ENCODE results near the gene ECT2L. TPM values are rescaled to one million over a fixed set of nuclear protein-coding genes. Genes with fewer than 3 reads are reported as not detected.

Gene ECT2L
- total and polyA plus RNA-seq, 2 of the 4 experiments (the other 2 are of a cell fraction) = not detected

DNA sequence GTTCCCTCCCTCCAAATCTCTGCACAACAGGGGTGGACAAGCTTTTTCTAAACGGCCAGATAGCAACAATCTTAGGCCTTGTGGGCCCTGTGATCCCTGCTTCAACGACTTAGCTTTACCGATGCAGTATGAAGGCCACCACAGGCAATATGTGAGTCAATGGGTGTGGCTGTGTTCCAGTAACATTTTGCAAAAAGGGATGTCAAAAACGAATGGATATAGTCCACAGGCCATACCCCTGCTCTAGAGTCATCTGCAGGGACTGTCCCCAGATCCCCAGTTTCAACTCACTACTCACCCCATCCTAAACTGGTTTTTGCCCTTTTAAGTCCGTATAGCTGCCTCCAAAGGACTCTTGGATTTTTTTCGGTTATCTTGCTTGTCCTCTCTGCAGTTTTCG lies 34.4 kb downstream of the ECT2L start:
- Histone ChIP-seq H3K79me1 (ENCODE audit: low read depth in 1 of 2, low read length in 2 of 2) (no peaks in the 10 kb centered on the region), H2BK15ac (ENCODE audit: low read depth, low read length) (no peak overlapping the region), H3K23ac (ENCODE audit: low read depth, low read length) (no peak overlapping the region), H2BK20ac (ENCODE audit: low read depth, low read length) (no peak overlapping the region), H2BK5ac (ENCODE audit: low read depth, low read length, poor library complexity, severe bottlenecking) (no peak overlapping the region), H4K8ac (ENCODE audit: low read depth in 2 of 2, low read length in 2 of 2) (no peak overlapping the region), H3K9me1 (ENCODE audit: insufficient read depth, low read length) (no peaks in the 10 kb centered on the region), H3K18ac (ENCODE audit: low read depth, low read length) (no peak overlapping the region), H3K56ac (ENCODE audit: extremely low read depth, insufficient read depth, low read length) (no peak overlapping the region), H3K4me3 (ENCODE audit: insufficient read depth, low read depth, low read length) (no peak overlapping the region), H3K14ac (replicated peaks; ENCODE audit: low read depth, low read length) (no peak overlapping the region), H2AK9ac (replicated peaks; ENCODE audit: low read depth, low read length, poor library complexity) (no peak overlapping the region), H2BK120ac (ENCODE audit: low read depth, low read length) (no peak overlapping the region), H3K4me1 (ENCODE audit: control insufficient read depth, insufficient read depth, low read length) (no peaks in the 10 kb centered on the region), H3K4me2 (ENCODE audit: low read depth, low read length) (no peak overlapping the region), H2AK5ac (ENCODE audit: low read depth, low read length) (no peak overlapping the region), H3K4ac (ENCODE audit: low read depth, low read length) (no peak overlapping the region), H4K5ac (ENCODE audit: low read depth, low read length) (no peak overlapping the region), H4K20me1 (ENCODE audit: insufficient read depth, low read length) (no peaks in the 10 kb centered on the region), H3K27ac (ENCODE audit: insufficient read depth, low read length) (no peak overlapping the region), H4K91ac (ENCODE audit: insufficient read depth, low read depth, low read length) (no peak overlapping the region), H3K9me3 (ENCODE audit: control insufficient read depth, insufficient read depth, low read length) (no peaks in the 10 kb centered on the region), H3K9ac (ENCODE audit: low read depth, low read length) (no peak overlapping the region), H3K36me3 (ENCODE audit: control insufficient read depth, insufficient read depth, low read length) (no peaks in the 10 kb centered on the region), H3K27me3 (ENCODE audit: control insufficient read depth, insufficient read depth, low read length) (no peaks in the 10 kb centered on the region), H2AFZ (replicated peaks; ENCODE audit: low read length, poor library complexity) (no peak overlapping the region)
- POLR2A ChIA-PET (ENCODE audit: unreplicated experiment) = no interaction called here
- TF ChIP-seq MXI1 (IDR thresholded peaks at IDR 0.05; ENCODE audit: borderline replicate concordance, low read depth, low read length) = no peak
- TF ChIP-seq, protein P1, sequence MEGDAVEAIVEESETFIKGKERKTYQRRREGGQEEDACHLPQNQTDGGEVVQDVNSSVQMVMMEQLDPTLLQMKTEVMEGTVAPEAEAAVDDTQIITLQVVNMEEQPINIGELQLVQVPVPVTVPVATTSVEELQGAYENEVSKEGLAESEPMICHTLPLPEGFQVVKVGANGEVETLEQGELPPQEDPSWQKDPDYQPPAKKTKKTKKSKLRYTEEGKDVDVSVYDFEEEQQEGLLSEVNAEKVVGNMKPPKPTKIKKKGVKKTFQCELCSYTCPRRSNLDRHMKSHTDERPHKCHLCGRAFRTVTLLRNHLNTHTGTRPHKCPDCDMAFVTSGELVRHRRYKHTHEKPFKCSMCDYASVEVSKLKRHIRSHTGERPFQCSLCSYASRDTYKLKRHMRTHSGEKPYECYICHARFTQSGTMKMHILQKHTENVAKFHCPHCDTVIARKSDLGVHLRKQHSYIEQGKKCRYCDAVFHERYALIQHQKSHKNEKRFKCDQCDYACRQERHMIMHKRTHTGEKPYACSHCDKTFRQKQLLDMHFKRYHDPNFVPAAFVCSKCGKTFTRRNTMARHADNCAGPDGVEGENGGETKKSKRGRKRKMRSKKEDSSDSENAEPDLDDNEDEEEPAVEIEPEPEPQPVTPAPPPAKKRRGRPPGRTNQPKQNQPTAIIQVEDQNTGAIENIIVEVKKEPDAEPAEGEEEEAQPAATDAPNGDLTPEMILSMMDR (conservative IDR thresholded peaks at IDR 0.05; ENCODE audit: low read depth, low read length) = no peak
- TF ChIP-seq FOS (IDR thresholded peaks at IDR 0.05; ENCODE audit: low read depth, low read length) = no peak
- TF ChIP-seq CEBPB (IDR thresholded peaks at IDR 0.05; ENCODE audit: low read depth, low read length) = no peak
- no peak for TF ChIP-seq RAD21 (IDR thresholded peaks at IDR 0.05; ENCODE audit: low read length)
- no peak for TF ChIP-seq CHD1 (IDR thresholded peaks at IDR 0.05; ENCODE audit: low read depth, low read length)
- TF ChIP-seq, protein P2, sequence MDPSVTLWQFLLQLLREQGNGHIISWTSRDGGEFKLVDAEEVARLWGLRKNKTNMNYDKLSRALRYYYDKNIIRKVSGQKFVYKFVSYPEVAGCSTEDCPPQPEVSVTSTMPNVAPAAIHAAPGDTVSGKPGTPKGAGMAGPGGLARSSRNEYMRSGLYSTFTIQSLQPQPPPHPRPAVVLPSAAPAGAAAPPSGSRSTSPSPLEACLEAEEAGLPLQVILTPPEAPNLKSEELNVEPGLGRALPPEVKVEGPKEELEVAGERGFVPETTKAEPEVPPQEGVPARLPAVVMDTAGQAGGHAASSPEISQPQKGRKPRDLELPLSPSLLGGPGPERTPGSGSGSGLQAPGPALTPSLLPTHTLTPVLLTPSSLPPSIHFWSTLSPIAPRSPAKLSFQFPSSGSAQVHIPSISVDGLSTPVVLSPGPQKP (IDR thresholded peaks at IDR 0.05; ENCODE audit: borderline replicate concordance, low read depth, low read length) = no peak
- no peak for TF ChIP-seq POLR2A (IDR thresholded peaks at IDR 0.05; ENCODE audit: low read depth, low read length)
- TF ChIP-seq BHLHE40 (IDR thresholded peaks at IDR 0.05; ENCODE audit: low read depth, low read length) = no peak
- no peak for TF ChIP-seq MAFK (IDR thresholded peaks at IDR 0.05; ENCODE audit: low read depth, low read length)
- TF ChIP-seq RFX5 (IDR thresholded peaks at IDR 0.05; ENCODE audit: low read depth, low read length) = no peak
- TF ChIP-seq MAZ (IDR thresholded peaks at IDR 0.05; ENCODE audit: borderline replicate concordance, low read depth, low read length) = no peak
- TF ChIP-seq SMC3 (IDR thresholded peaks at IDR 0.05; ENCODE audit: low read depth, low read length) = no peak
- no peak for TF ChIP-seq NFE2L2 (IDR thresholded peaks at IDR 0.05; ENCODE audit: low read depth, low read length)
- no peak for TF ChIP-seq USF2 (IDR thresholded peaks at IDR 0.05; ENCODE audit: low read depth, low read length)
- TF ChIP-seq RCOR1 (IDR thresholded peaks at IDR 0.05; ENCODE audit: insufficient replicate concordance, low read length) = no peak
- CTCF ChIA-PET = interaction anchor here (1.0 kb wide), 1 partner anchor 18 kb away, joined by 3 read pairs; no protein-coding TSS in a partner anchor
- in situ Hi-C loops (cut with MboI; ENCODE audit: low sequenced_read_pairs) (no loop called here), dilution Hi-C loops (cut with HindIII; ENCODE audit: low sequenced_read_pairs, unreplicated experiment) (no loop called here), intact Hi-C loops (cut with micrococcal nuclease) (no loop called here)
- no peak for ATAC-seq (ENCODE audit: low read depth)
- no TSS peak for BruUV-seq (replicated peaks)
- DNase-seq = no peak
- WGBS, 2 experiments (ENCODE audit: extremely low coverage in 2 of 2, insufficient read length in 1 of 2) = 76% methylated on average over 6 of the region's 7 CpGs; no CpG with 5 or more reads in 1 of the 2 experiments
